ENCODE measurements around the gene PHACTR4. TPM values are rescaled to one million over a fixed set of nuclear protein-coding genes. Genes with fewer than 3 reads are reported as not detected.
"Not testable (repeated sequence)": the region's sequence is repeated elsewhere in the genome, so short reads cannot be mapped to it uniquely, and the experiment has no call there.

PHACTR4 gene
- total RNA-seq, 1 experiment from 2014 or later: 50.7 TPM

- CTCF ChIA-PET: interaction anchor here (0.5 to 1.5 kb wide), 4 partner anchors 11 to 121 kb away, joined by 4 to 9 read pairs (median 4); no protein-coding TSS in a partner anchor
- Mint-ChIP-seq H3K4me3 (ENCODE audit: unreplicated experiment) (peak overlapping the region; percentile 91), H3K27ac (ENCODE audit: low read depth, unreplicated experiment) (peak overlapping the region; percentile 76), H3K27me3 (ENCODE audit: insufficient read depth, unreplicated experiment) (no peaks in the 10 kb centered on the region), H3K36me3 (ENCODE audit: insufficient read depth, unreplicated experiment) (peaks cover 14% of the 10 kb centered on the region), H3K4me1 (ENCODE audit: insufficient read depth, unreplicated experiment) (peaks cover 16% of the 10 kb centered on the region), H3K9me3 (ENCODE audit: unreplicated experiment) (no peaks in the 10 kb centered on the region)
- TF ChIP-seq CTCF (IDR thresholded peaks at IDR 0.05; ENCODE audit: unreplicated experiment): no peak
- POLR2A ChIA-PET: interaction anchor here (0.5 to 3.5 kb wide), 15 partner anchors 13 to 211 kb away, joined by 3 to 32 read pairs (median 4); partner anchors contain the start of gene SESN2
- intact Hi-C loops (cut with micrococcal nuclease): no loop called here
- TSS peak; percentile 49 for BruUV-seq (replicated peaks)
- peak; percentile 45 for DNase-seq (ENCODE audit: unreplicated experiment)
Measured at GRCh38 chr1:28370239-28371009, 884 bp downstream of the PHACTR4 start.

- Mint-ChIP-seq H3K36me3 (ENCODE audit: insufficient read depth, unreplicated experiment) (peaks cover 14% of the 10 kb centered on the region), H3K9me3 (ENCODE audit: unreplicated experiment) (no peaks in the 10 kb centered on the region), H3K27me3 (ENCODE audit: insufficient read depth, unreplicated experiment) (no peaks in the 10 kb centered on the region), H3K4me3 (ENCODE audit: unreplicated experiment) (peak overlapping the region; percentile 91), H3K27ac (ENCODE audit: low read depth, unreplicated experiment) (no peak overlapping the region), H3K4me1 (ENCODE audit: insufficient read depth, unreplicated experiment) (peaks cover 16% of the 10 kb centered on the region)
- ChIA-PET POLR2A (interaction anchor here (0.5 to 3.5 kb wide), 14 partner anchors 18 to 210 kb away, joined by 3 to 32 read pairs (median 4); partner anchors contain the start of gene SESN2), CTCF (interaction anchor here (0.5 to 1.5 kb wide), 4 partner anchors 11 to 122 kb away, joined by 4 to 9 read pairs (median 4); no protein-coding TSS in a partner anchor)
- DNase-seq (ENCODE audit: unreplicated experiment): no peak
- intact Hi-C loops (cut with micrococcal nuclease): no loop called here
- no peak for TF ChIP-seq CTCF (IDR thresholded peaks at IDR 0.05; ENCODE audit: unreplicated experiment)
- no TSS peak for BruUV-seq (replicated peaks)
Measured at GRCh38 chr1:28371010-28371377, 1.5 kb downstream of the PHACTR4 start.

GRCh38 chr1:28373450-28373849 is 3.9 kb downstream of the PHACTR4 start:
- H3K27me3 Mint-ChIP-seq (ENCODE audit: insufficient read depth, unreplicated experiment); BruUV-seq (replicated peaks); H3K4me3 Mint-ChIP-seq (ENCODE audit: unreplicated experiment); H3K9me3 Mint-ChIP-seq (ENCODE audit: unreplicated experiment); CTCF ChIA-PET; intact Hi-C loops (cut with micrococcal nuclease): not testable (repeated sequence)
- peaks cover 18% of the 10 kb centered on the region for H3K4me1 Mint-ChIP-seq (ENCODE audit: insufficient read depth, unreplicated experiment)
- peak; percentile 42 for DNase-seq (ENCODE audit: unreplicated experiment)
- POLR2A ChIA-PET: interaction anchor here (0.7 to 2.1 kb wide), 12 partner anchors 8 to 275 kb away, joined by 3 to 6 read pairs (median 4); partner anchors contain the start of genes ATP5IF1, MED18, RCC1 and RNU11
- H3K27ac Mint-ChIP-seq (ENCODE audit: low read depth, unreplicated experiment): peak overlapping the region; percentile 57
- peaks cover 18% of the 10 kb centered on the region for H3K36me3 Mint-ChIP-seq (ENCODE audit: insufficient read depth, unreplicated experiment)

- Mint-ChIP-seq H3K36me3 (ENCODE audit: insufficient read depth, unreplicated experiment) (peaks cover 17% of the 10 kb centered on the region), H3K4me3 (ENCODE audit: unreplicated experiment) (no peak overlapping the region), H3K27me3 (ENCODE audit: insufficient read depth, unreplicated experiment) (no peaks in the 10 kb centered on the region), H3K4me1 (ENCODE audit: insufficient read depth, unreplicated experiment) (peaks cover 16% of the 10 kb centered on the region), H3K9me3 (ENCODE audit: unreplicated experiment) (no peaks in the 10 kb centered on the region), H3K27ac (ENCODE audit: low read depth, unreplicated experiment) (peak overlapping the region; percentile 57)
- no peak for DNase-seq (ENCODE audit: unreplicated experiment)
- BruUV-seq (replicated peaks): no TSS peak
- CTCF ChIA-PET: interaction anchor here (0.6 kb wide), 2 partner anchors 21 to 497 kb away, joined by 3 read pairs; no protein-coding TSS in a partner anchor
- intact Hi-C loops (cut with micrococcal nuclease): no loop called here
- POLR2A ChIA-PET: interaction anchor here (0.7 to 2.1 kb wide), 11 partner anchors 9 to 274 kb away, joined by 3 to 6 read pairs (median 4); partner anchors contain the start of genes ATP5IF1, MED18 and RNU11
- TF ChIP-seq CTCF (IDR thresholded peaks at IDR 0.05; ENCODE audit: unreplicated experiment): no peak
Measured at GRCh38 chr1:28374297-28374696, 4.8 kb downstream of the PHACTR4 start.

- H3K4me1 Mint-ChIP-seq (ENCODE audit: insufficient read depth, unreplicated experiment): peaks cover 20% of the 10 kb centered on the region
- BruUV-seq (replicated peaks); DNase-seq (ENCODE audit: unreplicated experiment); intact Hi-C loops (cut with micrococcal nuclease); H3K4me3 Mint-ChIP-seq (ENCODE audit: unreplicated experiment); H3K9me3 Mint-ChIP-seq (ENCODE audit: unreplicated experiment); H3K27me3 Mint-ChIP-seq (ENCODE audit: insufficient read depth, unreplicated experiment): not testable (repeated sequence)
- ChIA-PET CTCF (interaction anchor here (0.9 to 1.3 kb wide), 2 partner anchors 9 to 127 kb away, joined by 4 to 8 read pairs; no protein-coding TSS in a partner anchor), POLR2A (interaction anchor here (0.8 kb wide), 1 partner anchor 16 kb away, joined by 3 read pairs; no protein-coding TSS in a partner anchor)
- H3K36me3 Mint-ChIP-seq (ENCODE audit: insufficient read depth, unreplicated experiment): peaks cover 19% of the 10 kb centered on the region
- H3K27ac Mint-ChIP-seq (ENCODE audit: low read depth, unreplicated experiment): peak overlapping the region; percentile 57
Measured at GRCh38 chr1:28375598-28375997, 6.1 kb downstream of the PHACTR4 start.

- H3K9me3 Mint-ChIP-seq (ENCODE audit: unreplicated experiment); H3K4me3 Mint-ChIP-seq (ENCODE audit: unreplicated experiment); POLR2A ChIA-PET; CTCF ChIA-PET; DNase-seq (ENCODE audit: unreplicated experiment); H3K27me3 Mint-ChIP-seq (ENCODE audit: insufficient read depth, unreplicated experiment); BruUV-seq (replicated peaks); H3K27ac Mint-ChIP-seq (ENCODE audit: low read depth, unreplicated experiment); intact Hi-C loops (cut with micrococcal nuclease): not testable (repeated sequence)
- peaks cover 20% of the 10 kb centered on the region for H3K36me3 Mint-ChIP-seq (ENCODE audit: insufficient read depth, unreplicated experiment)
- H3K4me1 Mint-ChIP-seq (ENCODE audit: insufficient read depth, unreplicated experiment): peaks cover 22% of the 10 kb centered on the region
Measured at GRCh38 chr1:28376195-28376594, 6.7 kb downstream of the PHACTR4 start.

All from MCF 10A (cell line).